Measurements from ENCODE around the gene WDR27.

Gene WDR27

GRCh38 chr6:169669147-169669546 lies 32.7 kb downstream of the WDR27 start:
- Histone ChIP-seq H3K4me2 (ENCODE audit: low read depth, low read length) (no peak overlapping the region), H3K27ac (ENCODE audit: low read length) (no peak overlapping the region), H3F3A (ENCODE audit: insufficient read depth, low read length) (no peaks in the 10 kb centered on the region), H3K9me2 (replicated peaks; ENCODE audit: insufficient read depth, low read length) (no peaks in the 10 kb centered on the region), H3K36me3 (replicated peaks; ENCODE audit: insufficient read depth, low read length) (no peaks in the 10 kb centered on the region), H3K4me3 (ENCODE audit: low read length) (no peak overlapping the region), H3K79me2 (ENCODE audit: low read length) (no peaks in the 10 kb centered on the region), H3K4me1 (ENCODE audit: low read length) (no peaks in the 10 kb centered on the region), H2AFZ (ENCODE audit: low read length) (no peak overlapping the region), H3K27me3 (replicated peaks; ENCODE audit: insufficient read depth, low read length) (no peaks in the 10 kb centered on the region), H3K9ac (ENCODE audit: low read length) (no peak overlapping the region), H3K9me3 (replicated peaks; ENCODE audit: insufficient read depth, low read length) (no peaks in the 10 kb centered on the region), H4K20me1 (ENCODE audit: insufficient read depth, low read length) (no peaks in the 10 kb centered on the region)
- DNase-seq, result no peak
- TF ChIP-seq EZH2 (optimal IDR thresholded peaks at IDR 0.05; ENCODE audit: low read depth, low read length) (no peak), EZH2phosphoT487 (IDR thresholded peaks at IDR 0.05; ENCODE audit: low read length) (no peak), CTCF (IDR thresholded peaks at IDR 0.05; ENCODE audit: low read length) (no peak)

GRCh38 chr6:169668203-169668847 lies 33.5 kb downstream of the WDR27 start:
- no peaks in the 10 kb centered on the region for H3K36me3 ChIP-seq (replicated peaks; ENCODE audit: insufficient read depth, low read length)
- H3K27me3 ChIP-seq (replicated peaks; ENCODE audit: insufficient read depth, low read length), result no peaks in the 10 kb centered on the region
- no peaks in the 10 kb centered on the region for H3K4me1 ChIP-seq (ENCODE audit: low read length)
- no peaks in the 10 kb centered on the region for H3K79me2 ChIP-seq (ENCODE audit: low read length)
- H3K27ac ChIP-seq (ENCODE audit: low read length), result no peak overlapping the region
- H2AFZ ChIP-seq (ENCODE audit: low read length), result no peak overlapping the region
- TF ChIP-seq CTCF (IDR thresholded peaks at IDR 0.05; ENCODE audit: low read length) (no peak), EZH2phosphoT487 (IDR thresholded peaks at IDR 0.05; ENCODE audit: low read length) (no peak), EZH2 (optimal IDR thresholded peaks at IDR 0.05; ENCODE audit: low read depth, low read length) (no peak)
- no peak overlapping the region for H3K4me3 ChIP-seq (ENCODE audit: low read length)
- no peaks in the 10 kb centered on the region for H4K20me1 ChIP-seq (ENCODE audit: insufficient read depth, low read length)
- no peaks in the 10 kb centered on the region for H3K9me2 ChIP-seq (replicated peaks; ENCODE audit: insufficient read depth, low read length)
- DNase-seq, result no peak
- no peaks in the 10 kb centered on the region for H3F3A ChIP-seq (ENCODE audit: insufficient read depth, low read length)
- H3K9ac ChIP-seq (ENCODE audit: low read length), result no peak overlapping the region
- no peaks in the 10 kb centered on the region for H3K9me3 ChIP-seq (replicated peaks; ENCODE audit: insufficient read depth, low read length)
- H3K4me2 ChIP-seq (ENCODE audit: low read depth, low read length), result no peak overlapping the region

GRCh38 chr6:169667716-169668115 lies 34.1 kb downstream of the WDR27 start:
- Histone ChIP-seq H4K20me1 (ENCODE audit: insufficient read depth, low read length) (no peaks in the 10 kb centered on the region), H3K9me2 (replicated peaks; ENCODE audit: insufficient read depth, low read length) (no peaks in the 10 kb centered on the region), H3K9ac (ENCODE audit: low read length) (no peak overlapping the region), H3K79me2 (ENCODE audit: low read length) (no peaks in the 10 kb centered on the region), H3K4me1 (ENCODE audit: low read length) (no peaks in the 10 kb centered on the region), H3K27me3 (replicated peaks; ENCODE audit: insufficient read depth, low read length) (no peaks in the 10 kb centered on the region), H3K4me2 (ENCODE audit: low read depth, low read length) (no peak overlapping the region), H2AFZ (ENCODE audit: low read length) (no peak overlapping the region), H3K9me3 (replicated peaks; ENCODE audit: insufficient read depth, low read length) (no peaks in the 10 kb centered on the region), H3F3A (ENCODE audit: insufficient read depth, low read length) (no peaks in the 10 kb centered on the region), H3K36me3 (replicated peaks; ENCODE audit: insufficient read depth, low read length) (no peaks in the 10 kb centered on the region), H3K4me3 (ENCODE audit: low read length) (no peak overlapping the region), H3K27ac (ENCODE audit: low read length) (no peak overlapping the region)
- no peak for DNase-seq
- TF ChIP-seq EZH2 (optimal IDR thresholded peaks at IDR 0.05; ENCODE audit: low read depth, low read length) (no peak), CTCF (IDR thresholded peaks at IDR 0.05; ENCODE audit: low read length) (no peak), EZH2phosphoT487 (IDR thresholded peaks at IDR 0.05; ENCODE audit: low read length) (no peak)
